SJSA1 (cell line): Measurements from ENCODE around the gene PCP2. TPM values are rescaled to one million over a fixed set of nuclear protein-coding genes. Genes with fewer than 3 reads are reported as not detected.
"Not testable (repeated sequence)": the region's sequence is repeated elsewhere in the genome, so short reads cannot be mapped to it uniquely, and the experiment has no call there.

Experiments
- DNase-seq, 2 experiments: peaks; one replicate each; pipeline ENCODE4 v3.0.0-alpha.2; 2015 to 2020; ENCODE audit warnings: low spot score in 2 of 2, low read depth in 1 of 2
- H3K27ac ChIP-seq: fragments of 250-450 bp; sonication (Bioruptor Pico); 2 replicates; pipeline ENCODE4 v1.5.1; 2020; ENCODE audit warnings: mild to moderate bottlenecking, moderate library complexity
- H3K27me3 ChIP-seq: fragments of 250-450 bp; sonication (Bioruptor Pico); replicated peaks from 2 replicates; pipeline ENCODE4 v1.5.1; 2020; ENCODE audit warnings: mild to moderate bottlenecking, moderate library complexity
- H3K36me3 ChIP-seq: fragments of 250-450 bp; sonication (Bioruptor Pico); 2 replicates; pipeline ENCODE4 v1.5.1; 2020; ENCODE audit warnings: mild to moderate bottlenecking
- H3K4me1 ChIP-seq: fragments of 250-450 bp; sonication (Bioruptor Pico); replicated peaks from 2 replicates; pipeline ENCODE4 v1.6.1; 2021; ENCODE audit warnings: mild to moderate bottlenecking
- H3K4me3 ChIP-seq: fragments of 250-450 bp; sonication (Bioruptor Pico); 2 replicates; pipeline ENCODE4 v1.5.1; 2020; ENCODE audit warnings: mild to moderate bottlenecking
- H3K9me3 ChIP-seq: fragments of 250-450 bp; sonication (Bioruptor Pico); replicated peaks from 2 replicates; pipeline ENCODE4 v1.5.1; 2020; ENCODE audit warnings: mild to moderate bottlenecking
- total RNA-seq: library from RNA; depleted of rRNA; stranded (reverse); fragments of >200 nt; shearing (Covaris generic); gene quantifications from 2 replicates; pipeline ENCODE4 v1.2.3, GENCODE V29; 2014

Gene PCP2
- total RNA-seq, 1 experiment from 2014 or later, result not detected

GRCh38 chr19:7650148-7650547 lies 16.6 kb upstream of the PCP2 start:
- Histone ChIP-seq H3K27ac (no peak overlapping the region), H3K4me3 (no peak overlapping the region), H3K27me3 (peaks cover 24% of the 10 kb centered on the region), H3K4me1 (peaks cover 3% of the 10 kb centered on the region; the same call in 1 of the 2 replicates), H3K36me3 (no peaks in the 10 kb centered on the region), H3K9me3 (no peaks in the 10 kb centered on the region)
- DNase-seq, result no peak

- Histone ChIP-seq H3K36me3 (no peaks in the 10 kb centered on the region), H3K27me3 (peaks cover 24% of the 10 kb centered on the region), H3K4me1 (peaks cover 3% of the 10 kb centered on the region; the same call in 1 of the 2 replicates), H3K27ac (no peak overlapping the region), H3K9me3 (no peaks in the 10 kb centered on the region), H3K4me3 (no peak overlapping the region)
- DNase-seq, result no peak
Measured at GRCh38 chr19:7648265-7649014, 14.9 kb upstream of the PCP2 start.

GRCh38 chr19:7647156-7647555 lies 13.6 kb upstream of the PCP2 start:
- Histone ChIP-seq H3K27ac (no peak overlapping the region), H3K27me3 (peaks cover 21% of the 10 kb centered on the region), H3K4me3 (no peak overlapping the region), H3K9me3 (no peaks in the 10 kb centered on the region), H3K4me1 (peaks cover 2% of the 10 kb centered on the region; the same call in 1 of the 2 replicates), H3K36me3 (no peaks in the 10 kb centered on the region)
- no peak for DNase-seq

- Histone ChIP-seq H3K27me3 (peaks cover 19% of the 10 kb centered on the region), H3K4me1 (no peaks in the 10 kb centered on the region), H3K27ac (no peak overlapping the region), H3K9me3 (no peaks in the 10 kb centered on the region), H3K36me3 (no peaks in the 10 kb centered on the region), H3K4me3 (no peak overlapping the region)
- DNase-seq, result no peak
Measured at GRCh38 chr19:7646426-7646700, 12.8 kb upstream of the PCP2 start.

- H3K4me1 ChIP-seq, result no peaks in the 10 kb centered on the region
- no peaks in the 10 kb centered on the region for H3K9me3 ChIP-seq
- no peaks in the 10 kb centered on the region for H3K36me3 ChIP-seq
- H3K4me3 ChIP-seq, result no peak overlapping the region
- peaks cover 14% of the 10 kb centered on the region; the same call in 1 of the 2 replicates for H3K27me3 ChIP-seq
- no peak for DNase-seq
- no peak overlapping the region for H3K27ac ChIP-seq
Measured at GRCh38 chr19:7645656-7646425, 12.3 kb upstream of the PCP2 start.

GRCh38 chr19:7645163-7645562 lies 11.6 kb upstream of the PCP2 start:
- no peaks in the 10 kb centered on the region for H3K4me1 ChIP-seq
- no peak overlapping the region for H3K4me3 ChIP-seq
- H3K27me3 ChIP-seq, result peaks cover 14% of the 10 kb centered on the region; the same call in 1 of the 2 replicates
- no peaks in the 10 kb centered on the region for H3K9me3 ChIP-seq
- H3K27ac ChIP-seq, result no peak overlapping the region
- DNase-seq, result no peak
- H3K36me3 ChIP-seq, result no peaks in the 10 kb centered on the region

GRCh38 chr19:7644550-7644877 lies 11.0 kb upstream of the PCP2 start:
- no peaks in the 10 kb centered on the region for H3K36me3 ChIP-seq
- H3K27me3 ChIP-seq, result peaks cover 14% of the 10 kb centered on the region; the same call in 1 of the 2 replicates
- DNase-seq, result no peak
- H3K4me3 ChIP-seq, result no peak overlapping the region
- no peaks in the 10 kb centered on the region for H3K4me1 ChIP-seq
- H3K27ac ChIP-seq, result no peak overlapping the region
- H3K9me3 ChIP-seq, result no peaks in the 10 kb centered on the region; the same call in 1 of the 2 replicates

GRCh38 chr19:7643629-7644549 lies 10.4 kb upstream of the PCP2 start:
- H3K27ac ChIP-seq, DNase-seq, H3K4me1 ChIP-seq, H3K9me3 ChIP-seq, H3K4me3 ChIP-seq, H3K36me3 ChIP-seq: not testable (repeated sequence)
- H3K27me3 ChIP-seq, result peaks cover 12% of the 10 kb centered on the region; the same call in 1 of the 2 replicates

GRCh38 chr19:7643031-7643415 lies 9.5 kb upstream of the PCP2 start:
- H3K36me3 ChIP-seq, result no peaks in the 10 kb centered on the region
- DNase-seq, result no peak
- no peak overlapping the region for H3K27ac ChIP-seq
- H3K4me1 ChIP-seq, result no peaks in the 10 kb centered on the region
- no peaks in the 10 kb centered on the region; the same call in 1 of the 2 replicates for H3K9me3 ChIP-seq
- peaks cover 7% of the 10 kb centered on the region; the same call in 1 of the 2 replicates for H3K27me3 ChIP-seq
- no peak overlapping the region for H3K4me3 ChIP-seq

GRCh38 chr19:7642295-7643030 lies 8.9 kb upstream of the PCP2 start:
- H3K4me1 ChIP-seq, result no peaks in the 10 kb centered on the region
- H3K4me3 ChIP-seq, result no peak overlapping the region

GRCh38 chr19:7641290-7642276 lies 8.1 kb upstream of the PCP2 start:
- H3K4me3 ChIP-seq, result no peak overlapping the region
- peaks cover 20% of the 10 kb centered on the region for H3K27me3 ChIP-seq
- no peaks in the 10 kb centered on the region for H3K36me3 ChIP-seq
- no peaks in the 10 kb centered on the region; the same call in 1 of the 2 replicates for H3K9me3 ChIP-seq
- no peak for DNase-seq
- no peak overlapping the region for H3K27ac ChIP-seq
- no peaks in the 10 kb centered on the region for H3K4me1 ChIP-seq

More at GRCh38 chr19:7642295-7643030, 8.9 kb upstream of the PCP2 start:
- peaks cover 12% of the 10 kb centered on the region for H3K27me3 ChIP-seq
- H3K9me3 ChIP-seq, result no peaks in the 10 kb centered on the region; the same call in 1 of the 2 replicates
- no peaks in the 10 kb centered on the region for H3K36me3 ChIP-seq
- no peak overlapping the region for H3K27ac ChIP-seq
- DNase-seq, result no peak

GRCh38 chr19:7640803-7641202 lies 7.3 kb upstream of the PCP2 start:
- no peak for DNase-seq
- Histone ChIP-seq H3K27me3 (peaks cover 23% of the 10 kb centered on the region), H3K4me3 (no peak overlapping the region), H3K27ac (no peak overlapping the region), H3K36me3 (no peaks in the 10 kb centered on the region), H3K4me1 (no peaks in the 10 kb centered on the region), H3K9me3 (no peaks in the 10 kb centered on the region; the same call in 1 of the 2 replicates)
